GM19463 (cell line): ENCODE data around the gene ENKD1.

ENCODE experiments used
- ATAC-seq: cut with Tn5 transposase; IDR thresholded peaks from one replicate; pipeline ENCODE4 v1.9.1; 2021; ENCODE audit warnings: mild to moderate bottlenecking, moderate library complexity; ENCODE audit not compliant: unreplicated experiment

Gene ENKD1

DNA sequence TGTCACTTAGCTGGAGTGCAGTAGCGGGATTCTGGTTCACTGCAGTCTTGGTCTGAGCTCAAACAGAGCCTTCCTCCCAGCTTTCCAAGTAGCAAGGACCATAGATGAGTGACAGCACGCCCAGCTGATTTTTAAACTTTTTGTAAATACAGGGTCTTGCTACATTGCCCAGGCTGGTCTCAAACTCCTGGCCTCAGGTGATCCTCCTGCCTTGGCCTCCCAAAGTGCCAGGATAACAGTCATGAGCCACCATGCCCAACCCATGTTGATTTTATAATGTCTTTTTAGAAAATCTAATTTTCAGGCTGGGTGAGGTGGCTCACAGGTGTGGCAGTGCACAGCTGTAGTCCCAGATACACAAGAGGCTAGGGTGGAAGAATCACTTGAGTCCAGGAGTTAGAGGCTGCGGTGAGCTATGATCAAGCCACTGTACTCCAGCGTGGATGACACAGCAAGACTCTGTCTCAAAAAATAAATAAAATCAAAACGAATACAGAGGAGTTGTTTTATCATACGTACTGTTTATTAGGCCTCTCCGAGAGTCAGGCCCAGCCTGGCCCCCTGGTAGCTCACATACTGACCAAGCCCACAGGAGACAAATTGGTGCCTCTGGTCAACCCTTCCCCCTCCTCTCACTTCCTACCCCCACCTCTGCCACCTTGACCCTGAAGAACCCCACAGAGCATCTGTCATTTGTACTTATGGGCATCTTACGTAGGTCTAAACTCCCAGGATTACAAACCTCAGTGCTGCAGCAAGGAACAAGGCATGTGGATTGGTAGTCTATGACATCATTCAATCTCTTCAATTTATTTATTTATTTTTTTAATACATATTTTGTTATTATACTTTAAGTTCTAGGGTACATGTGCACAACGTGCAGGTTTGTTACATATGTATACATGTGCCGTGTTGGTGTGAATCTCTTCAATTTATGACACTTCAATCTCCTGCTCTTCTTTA is 13.7 kb upstream of the ENKD1 start:
- ATAC-seq = no peak

DNA sequence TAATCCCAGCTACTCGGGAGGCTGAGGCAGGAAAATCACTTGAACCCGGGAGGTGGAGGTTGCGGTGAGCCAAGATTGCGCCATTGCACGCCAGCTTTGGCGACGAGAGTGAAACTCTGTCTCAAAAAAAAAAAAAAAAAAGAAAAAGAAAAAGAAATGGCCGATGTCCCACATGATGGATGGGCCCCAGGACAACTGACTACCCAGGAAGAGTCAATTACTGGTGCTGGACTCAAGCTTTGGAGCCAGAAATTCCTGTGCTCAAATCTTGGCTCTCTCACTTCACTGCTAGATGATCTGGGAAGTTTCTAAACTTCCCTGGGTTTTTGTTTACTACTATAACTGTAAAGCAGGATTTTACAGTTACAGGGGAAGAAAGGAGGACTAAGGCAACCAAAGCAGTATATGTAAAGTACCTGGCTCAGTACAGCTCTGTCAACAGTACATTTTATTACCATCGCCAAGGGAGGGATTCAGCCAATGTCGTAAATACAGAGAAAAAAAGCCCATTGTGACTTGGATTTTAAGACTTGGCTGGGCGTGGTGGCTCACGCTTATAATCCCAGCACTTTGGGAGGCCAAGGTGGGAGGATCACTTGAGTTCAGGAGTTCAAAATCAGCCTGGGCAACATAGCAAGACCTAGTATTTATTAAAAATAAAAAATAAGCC is 11.9 kb upstream of the ENKD1 start:
- ATAC-seq = no peak

GRCh38 chr16:67677712-67678111 is 11.2 kb upstream of the ENKD1 start:
- no peak for ATAC-seq

DNA sequence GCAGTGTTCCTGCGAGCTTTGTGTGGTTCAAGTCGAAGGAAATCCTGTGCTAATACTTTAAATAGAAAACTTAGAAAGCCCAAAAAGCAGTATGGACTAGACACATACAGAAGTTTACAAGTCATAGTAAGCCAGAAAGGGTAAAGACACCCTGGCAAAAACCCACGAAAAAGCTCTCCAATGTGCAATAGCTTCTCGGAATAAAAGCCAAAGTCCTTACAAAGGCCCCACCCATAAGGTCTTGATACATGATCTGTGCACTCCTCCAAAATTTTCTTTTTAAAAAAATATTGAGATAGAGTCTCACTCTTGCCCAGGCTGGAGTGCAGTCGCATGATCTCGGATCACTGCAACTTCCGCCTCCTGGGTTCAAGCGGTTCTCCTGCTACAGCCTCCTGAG is 10.4 kb upstream of the ENKD1 start:
- no peak for ATAC-seq

DNA sequence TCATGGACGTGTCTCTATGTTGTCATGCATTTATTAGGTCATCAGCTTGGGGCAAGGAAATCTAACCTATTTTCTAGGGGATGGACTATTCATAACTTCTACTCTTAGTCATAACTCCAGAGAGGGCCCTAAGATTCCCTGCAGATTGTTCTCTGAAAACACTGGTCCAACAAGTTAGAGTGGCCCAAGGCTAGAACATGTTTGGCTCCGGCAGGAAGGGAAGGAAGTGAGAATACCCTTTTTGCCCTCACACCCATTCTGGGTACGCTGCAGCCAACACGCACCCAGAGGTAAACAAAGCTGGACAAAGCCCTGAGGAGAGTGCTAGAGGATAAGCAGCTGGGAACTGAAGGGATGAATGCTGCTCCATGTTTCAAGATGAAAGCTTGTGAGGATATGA is 10.0 kb upstream of the ENKD1 start:
- no peak for ATAC-seq

DNA sequence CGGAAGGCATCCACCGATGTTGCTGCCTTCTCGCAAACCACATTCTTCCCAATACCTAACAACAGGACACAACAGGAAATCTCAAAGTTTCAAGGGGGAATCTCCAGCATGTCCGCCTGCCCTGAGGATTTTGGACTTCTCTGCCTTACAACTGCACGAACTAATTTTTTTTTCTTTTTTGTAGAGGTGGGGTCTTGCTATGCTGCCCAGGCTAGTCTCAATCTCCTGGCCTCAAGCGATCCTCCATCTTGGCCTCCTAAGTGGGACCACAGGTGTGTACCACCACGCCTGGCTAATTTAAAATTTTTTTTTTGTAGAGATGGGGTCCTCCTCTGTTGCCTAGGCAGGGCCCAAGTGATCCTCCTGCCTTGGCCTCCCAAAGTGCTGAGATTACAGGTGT is 9.4 kb upstream of the ENKD1 start:
- ATAC-seq = no peak

- no peak for ATAC-seq
Observed at GRCh38 chr16:67675579-67675935, 9.0 kb upstream of the ENKD1 start.

DNA sequence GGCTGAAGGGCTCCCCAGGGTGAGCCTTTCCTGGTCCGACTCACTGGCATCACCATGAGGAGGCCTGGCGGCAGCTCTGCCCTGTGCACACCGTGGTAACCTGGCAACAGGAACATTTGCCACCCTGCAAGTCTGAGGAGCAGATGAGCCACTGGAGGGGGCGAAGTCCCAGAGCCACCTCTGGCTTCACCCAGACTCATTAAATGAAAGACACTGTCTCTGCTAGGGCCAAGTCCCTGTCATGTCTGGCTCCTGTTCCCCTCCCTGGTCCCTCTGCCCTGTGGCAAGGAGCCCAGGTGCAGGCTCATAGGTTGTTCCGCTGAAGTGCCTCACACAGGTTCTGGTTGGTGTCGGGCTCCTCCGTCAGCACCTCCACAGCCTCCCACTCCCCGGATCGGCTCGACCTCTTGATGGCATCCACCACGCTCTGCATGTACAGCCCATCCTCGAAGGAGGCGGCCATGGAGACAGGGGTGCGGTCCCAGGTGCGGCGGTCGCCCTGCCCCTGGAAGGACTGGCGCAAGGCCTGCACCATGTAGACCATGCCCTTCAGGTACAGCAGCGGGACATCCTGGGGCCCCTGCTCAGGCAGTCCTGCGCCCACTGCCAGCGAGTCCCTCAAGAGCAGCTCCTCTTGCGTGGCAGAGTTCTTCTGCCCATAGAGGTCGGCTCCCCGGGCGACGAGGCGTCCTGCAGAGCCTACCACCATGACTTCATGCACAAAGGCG is 8.5 kb upstream of the ENKD1 start:
- no peak for ATAC-seq

DNA sequence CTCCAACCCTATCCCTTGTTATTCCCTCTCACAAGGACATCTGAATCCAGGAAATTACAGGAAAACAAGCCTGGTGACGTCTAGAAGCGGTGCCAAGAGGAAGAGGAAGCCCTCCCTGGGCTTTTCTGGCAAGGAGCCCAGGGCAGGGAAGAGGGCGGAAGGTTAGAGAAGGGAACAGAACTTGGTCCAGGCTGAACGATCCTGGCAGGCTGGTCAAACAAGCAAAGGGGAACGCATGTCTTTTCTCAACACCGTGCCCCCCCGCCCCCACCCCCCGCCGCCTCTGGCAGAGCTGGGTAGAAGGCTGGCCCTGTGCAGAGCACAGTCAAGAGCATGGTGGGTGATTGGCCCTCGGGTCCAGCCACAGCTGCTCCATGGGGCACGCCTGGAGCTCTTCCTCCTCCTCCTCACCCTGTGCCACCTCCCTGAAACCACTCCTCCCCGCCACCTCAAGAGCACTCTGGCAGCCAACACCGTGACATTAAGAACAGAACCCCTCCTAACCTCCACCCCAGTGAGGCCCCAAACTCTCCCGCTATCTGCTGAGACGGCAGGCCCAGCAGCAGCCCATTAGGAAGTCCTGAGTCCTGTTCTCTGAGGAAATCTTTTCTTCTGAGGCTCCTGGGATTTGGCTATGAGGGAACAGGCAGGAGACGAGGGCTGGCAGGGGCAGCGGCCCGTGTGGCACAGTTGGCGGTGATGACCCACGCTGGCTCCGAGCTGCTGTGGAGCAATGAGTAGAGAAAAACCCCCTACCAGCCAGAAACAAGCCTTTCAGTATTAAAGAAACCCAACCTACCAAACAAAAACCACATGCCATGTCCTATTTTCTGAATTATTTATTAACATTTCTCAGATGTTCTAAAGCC is 7.4 kb upstream of the ENKD1 start:
- no peak for ATAC-seq

GRCh38 chr16:67672739-67673662 is 6.5 kb upstream of the ENKD1 start:
- ATAC-seq = no peak

- no peak for ATAC-seq
Observed at GRCh38 chr16:67672306-67672705, 5.8 kb upstream of the ENKD1 start.

DNA sequence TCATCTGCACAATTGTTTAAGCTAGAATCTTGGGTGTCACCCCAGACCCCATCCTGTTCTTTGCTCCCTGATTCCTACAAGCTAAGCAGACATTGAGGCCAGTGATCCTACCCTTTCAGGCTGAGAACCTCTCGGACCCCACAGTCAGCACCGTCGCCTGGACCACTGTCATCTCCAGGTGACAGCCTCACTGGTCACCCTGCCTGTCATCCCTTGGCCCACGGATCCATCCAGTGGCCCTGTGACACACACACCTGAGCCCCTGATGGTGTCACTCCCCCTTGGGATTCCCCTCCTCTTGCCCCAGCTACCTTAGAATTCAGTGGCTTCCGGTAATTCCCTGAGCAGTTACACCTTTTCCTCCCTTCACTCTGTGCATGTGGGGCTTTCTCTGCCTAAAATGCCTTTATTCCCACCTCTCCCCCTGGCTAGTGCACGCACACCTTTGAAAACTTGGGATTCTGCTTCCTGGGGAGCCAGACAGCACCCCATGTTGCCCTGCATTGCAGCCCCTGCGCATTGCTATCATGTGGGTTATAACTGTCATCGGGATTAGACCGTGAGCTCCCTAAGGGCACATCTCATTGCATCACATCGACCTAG is 3.0 kb upstream of the ENKD1 start:
- ATAC-seq = no peak

DNA sequence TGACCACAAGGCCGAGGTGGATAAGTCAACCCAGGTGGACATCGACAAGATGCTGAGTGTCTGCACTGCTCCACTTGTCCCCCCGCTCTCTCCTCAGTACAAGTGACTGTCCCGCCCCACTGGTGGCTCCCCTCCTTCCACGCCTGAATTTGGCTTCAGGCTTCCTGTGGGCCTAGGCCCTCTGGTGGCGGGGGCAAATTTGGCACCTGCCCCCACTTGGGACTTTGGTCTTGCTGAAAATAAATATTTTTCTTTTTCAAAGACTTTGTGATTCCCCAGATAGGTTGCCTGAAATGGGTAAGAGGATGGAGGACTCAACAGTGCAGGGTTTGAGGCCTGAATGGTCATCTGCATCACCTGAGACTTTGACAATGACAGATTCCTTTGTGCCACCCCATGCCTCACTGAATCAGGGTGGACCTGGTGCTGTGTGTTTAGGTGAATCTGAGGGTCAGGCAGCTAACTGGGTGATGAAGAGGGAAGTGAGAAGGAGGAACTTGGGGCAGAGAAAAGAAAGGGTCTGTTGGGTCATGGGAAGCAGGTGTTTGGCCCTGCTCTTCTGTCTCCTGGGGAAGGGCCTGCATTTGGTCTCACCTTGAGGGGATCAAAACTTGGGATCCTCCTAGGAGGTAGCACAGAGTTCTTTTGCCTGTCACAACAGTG is 2.1 kb upstream of the ENKD1 start:
- ATAC-seq = no peak

GRCh38 chr16:67667817-67668494 is 1.4 kb upstream of the ENKD1 start:
- ATAC-seq = peak; percentile 75

DNA sequence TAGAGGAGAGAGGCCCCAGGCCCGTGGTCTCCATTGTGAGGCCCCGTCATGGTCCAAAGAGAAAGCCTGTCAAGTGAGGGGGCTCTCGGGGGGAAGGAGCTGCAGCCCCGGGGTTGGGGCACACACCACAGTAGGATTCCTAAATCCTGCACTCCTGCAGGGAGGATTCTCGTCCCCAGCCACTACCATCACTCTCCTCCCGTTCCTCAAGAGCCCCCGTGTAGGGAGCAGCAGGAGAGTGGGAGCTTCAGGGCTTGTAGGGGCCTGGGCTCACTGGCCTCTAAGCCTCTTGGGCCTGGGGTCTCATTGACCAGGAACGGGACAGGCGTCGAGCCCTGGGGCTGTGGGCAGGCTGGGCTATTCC is 885 bp upstream of the ENKD1 start:
- no peak for ATAC-seq

DNA sequence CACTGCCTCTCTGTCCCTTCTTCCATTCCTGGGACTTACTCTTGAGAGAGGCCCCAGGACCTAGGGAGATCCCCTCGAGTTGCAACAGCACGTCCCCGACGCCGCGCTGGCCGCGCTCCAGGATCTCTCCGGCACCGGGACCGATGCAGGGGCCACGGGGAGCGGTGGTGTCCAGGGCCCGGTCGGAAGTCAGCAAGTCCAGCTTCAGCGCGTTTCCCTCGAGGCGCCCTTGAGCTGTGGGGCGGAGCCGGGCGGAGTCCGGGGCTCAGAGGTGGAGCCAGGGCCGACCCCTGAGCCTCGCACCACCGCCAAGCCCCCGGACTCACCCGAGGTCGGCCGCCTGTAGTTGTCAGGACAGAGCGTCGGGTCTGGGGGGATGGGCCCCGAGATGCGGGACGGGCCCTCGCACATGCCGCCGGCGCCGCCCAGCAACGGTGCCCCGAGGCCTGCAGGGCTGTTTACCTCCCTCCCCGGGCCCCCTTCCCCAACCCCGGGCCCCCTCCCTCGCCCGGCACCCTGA is 458 bp downstream of the ENKD1 start:
- ATAC-seq = no peak

- no peak for ATAC-seq
Observed at GRCh38 chr16:67665598-67665997, 952 bp downstream of the ENKD1 start.

DNA sequence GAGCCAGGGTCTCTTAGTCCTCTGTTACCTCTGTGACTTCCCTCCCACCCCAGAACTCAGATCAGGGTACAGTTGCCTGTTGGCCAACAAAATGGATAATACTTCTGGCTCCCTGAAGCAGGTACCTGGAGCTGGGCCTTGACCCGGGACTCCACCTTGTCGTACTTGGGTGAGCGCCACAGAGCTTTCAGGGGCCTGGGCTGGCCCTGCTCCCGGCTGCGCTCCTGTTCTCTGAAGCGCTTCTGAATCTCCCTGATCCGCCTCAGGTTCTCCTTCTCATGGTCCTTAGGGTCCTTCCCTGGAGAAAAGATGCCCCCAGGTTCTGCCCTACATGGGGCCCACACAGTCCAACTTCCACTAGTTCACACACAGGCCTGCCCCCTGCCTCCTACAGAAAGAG is 1.7 kb downstream of the ENKD1 start:
- no peak for ATAC-seq
